Activated CD4-positive, alpha-beta T cell treated with anti-CD3 and anti-CD28 coated beads for 36 hours (primary cell): Measurements from ENCODE around the gene SNCAIP. TPM values are rescaled to one million over a fixed set of nuclear protein-coding genes. Genes with fewer than 3 reads are reported as not detected.

Experiments used
- ATAC-seq: fragments of 200-7000 bp; cut with Tn5 transposase; one replicate; pipeline ENCODE4 v1.10.0; 2021; ENCODE audit warnings: mild to moderate bottlenecking, moderate library complexity
- CTCF ChIA-PET: fragments of 350-600 bp; sonication (Branson Sonifier 250); formaldehyde crosslinking; loops from one replicate; lab custom pipeline; 2021; ENCODE audit warnings: antibody characterized with exemption; lab: Charles Lee
- POLR2A ChIA-PET: fragments of 350-600 bp; sonication (Branson Sonifier 250); formaldehyde crosslinking; loops from one replicate; lab custom pipeline; 2021; ENCODE audit warnings: antibody characterized with exemption, inconsistent platforms; lab: Charles Lee
- DNase-seq: peaks from one replicate; pipeline ENCODE4 v3.0.0-alpha.2; 2020
- H3K27ac Mint-ChIP-seq: one replicate; pipeline ENCODE4 v1.8.0; 2021; ENCODE audit warnings: mixed read lengths
- H3K27me3 Mint-ChIP-seq: one replicate; pipeline ENCODE4 v1.8.0; 2021; ENCODE audit warnings: mixed read lengths
- H3K36me3 Mint-ChIP-seq: one replicate; pipeline ENCODE4 v1.8.0; 2021; ENCODE audit warnings: low read depth, mixed read lengths
- H3K4me1 Mint-ChIP-seq: one replicate; pipeline ENCODE4 v1.8.0; 2021; ENCODE audit warnings: mixed read lengths
- H3K4me3 Mint-ChIP-seq: one replicate; pipeline ENCODE4 v1.8.0; 2021; ENCODE audit warnings: mild to moderate bottlenecking, moderate library complexity, mixed read lengths
- H3K9me3 Mint-ChIP-seq: one replicate; pipeline ENCODE4 v1.8.0; 2021; ENCODE audit warnings: low read depth, mixed read lengths
- intact Hi-C, 2 experiments: fragments of 100-400 bp; cut with DNase I in 1 of 2; cut with micrococcal nuclease in 1 of 2; formaldehyde crosslinking; loops; one replicate each; pipeline versions ENCODE4 v1.14.2 to v1.15.1; 2022 to 2024; cut with DNase I, micrococcal nuclease
- total RNA-seq, 2 experiments: library from RNA; stranded (reverse); gene quantifications; one replicate each; pipeline ENCODE4 v1.2.3, GENCODE V29; 2021

The SNCAIP gene
- total RNA-seq, 2 experiments from 2014 or later, result not detected

- H3K4me1 Mint-ChIP-seq, result peaks cover 5% of the 10 kb centered on the region
- no peak for ATAC-seq
- no peak for DNase-seq
- ChIA-PET POLR2A (no interaction called here), CTCF (no interaction called here)
- no peaks in the 10 kb centered on the region for H3K9me3 Mint-ChIP-seq
- H3K27ac Mint-ChIP-seq, result no peak overlapping the region
- peaks cover 29% of the 10 kb centered on the region for H3K27me3 Mint-ChIP-seq
- intact Hi-C loops, result loop anchor here in 1 of 2 experiments (10.0 kb wide), 1 partner anchor 778 kb away; no protein-coding TSS in a partner anchor
- no peak overlapping the region for H3K4me3 Mint-ChIP-seq
- no peaks in the 10 kb centered on the region for H3K36me3 Mint-ChIP-seq
These were observed 4.6 kb downstream of the SNCAIP start for GRCh38 chr5:122316656-122317055.

GRCh38 chr5:122319897-122320296 is 7.9 kb downstream of the SNCAIP start:
- peaks cover 10% of the 10 kb centered on the region for H3K27me3 Mint-ChIP-seq
- DNase-seq, result no peak
- intact Hi-C loops, result loop anchor here in 1 of 2 experiments (10.0 kb wide), 1 partner anchor 775 kb away; no protein-coding TSS in a partner anchor
- CTCF ChIA-PET, result no interaction called here
- POLR2A ChIA-PET, result no interaction called here
- H3K4me3 Mint-ChIP-seq, result no peak overlapping the region
- no peak overlapping the region for H3K27ac Mint-ChIP-seq
- H3K36me3 Mint-ChIP-seq, result no peaks in the 10 kb centered on the region
- no peak for ATAC-seq
- no peaks in the 10 kb centered on the region for H3K4me1 Mint-ChIP-seq
- no peaks in the 10 kb centered on the region for H3K9me3 Mint-ChIP-seq

GRCh38 chr5:122321921-122322320 is 9.9 kb downstream of the SNCAIP start:
- intact Hi-C loops, result no loop called here
- no peaks in the 10 kb centered on the region for H3K4me1 Mint-ChIP-seq
- ATAC-seq, result no peak
- no peaks in the 10 kb centered on the region for H3K9me3 Mint-ChIP-seq
- DNase-seq, result no peak
- POLR2A ChIA-PET, result no interaction called here
- no peak overlapping the region for H3K27ac Mint-ChIP-seq
- CTCF ChIA-PET, result no interaction called here
- H3K27me3 Mint-ChIP-seq, result peaks cover 2% of the 10 kb centered on the region
- H3K4me3 Mint-ChIP-seq, result no peak overlapping the region
- H3K36me3 Mint-ChIP-seq, result no peaks in the 10 kb centered on the region

GRCh38 chr5:122322801-122323548 is 10.9 kb downstream of the SNCAIP start:
- DNase-seq, result no peak
- Mint-ChIP-seq H3K4me1 (no peaks in the 10 kb centered on the region), H3K27me3 (peaks cover 2% of the 10 kb centered on the region), H3K27ac (no peak overlapping the region), H3K4me3 (no peak overlapping the region), H3K9me3 (no peaks in the 10 kb centered on the region), H3K36me3 (no peaks in the 10 kb centered on the region)
- ChIA-PET POLR2A (no interaction called here), CTCF (no interaction called here)
- ATAC-seq, result no peak
- intact Hi-C loops, result no loop called here

- Mint-ChIP-seq H3K4me3 (no peak overlapping the region), H3K4me1 (no peaks in the 10 kb centered on the region), H3K27me3 (peaks cover 2% of the 10 kb centered on the region), H3K9me3 (no peaks in the 10 kb centered on the region), H3K27ac (no peak overlapping the region), H3K36me3 (no peaks in the 10 kb centered on the region)
- DNase-seq, result no peak
- ChIA-PET CTCF (no interaction called here), POLR2A (no interaction called here)
- intact Hi-C loops, result no loop called here
- no peak for ATAC-seq
These were observed 11.7 kb downstream of the SNCAIP start for GRCh38 chr5:122323738-122324137.

- DNase-seq, result no peak
- no peaks in the 10 kb centered on the region for H3K36me3 Mint-ChIP-seq
- CTCF ChIA-PET, result no interaction called here
- no peaks in the 10 kb centered on the region for H3K9me3 Mint-ChIP-seq
- H3K27me3 Mint-ChIP-seq, result peaks cover 5% of the 10 kb centered on the region
- no peak overlapping the region for H3K27ac Mint-ChIP-seq
- POLR2A ChIA-PET, result no interaction called here
- H3K4me3 Mint-ChIP-seq, result no peak overlapping the region
- no peak for ATAC-seq
- H3K4me1 Mint-ChIP-seq, result no peaks in the 10 kb centered on the region
- intact Hi-C loops, result no loop called here
These were observed 15.1 kb downstream of the SNCAIP start for GRCh38 chr5:122327110-122327509.

GRCh38 chr5:122330881-122331280 is 18.8 kb downstream of the SNCAIP start:
- Mint-ChIP-seq H3K27ac (no peak overlapping the region), H3K27me3 (peaks cover 3% of the 10 kb centered on the region), H3K9me3 (no peaks in the 10 kb centered on the region), H3K4me3 (no peak overlapping the region), H3K36me3 (no peaks in the 10 kb centered on the region), H3K4me1 (no peaks in the 10 kb centered on the region)
- intact Hi-C loops, result no loop called here
- no peak for ATAC-seq
- POLR2A ChIA-PET, result no interaction called here
- no peak for DNase-seq
- CTCF ChIA-PET, result no interaction called here

GRCh38 chr5:122332599-122333555 is 20.8 kb downstream of the SNCAIP start:
- CTCF ChIA-PET, result no interaction called here
- ATAC-seq, result no peak
- peaks cover 3% of the 10 kb centered on the region for H3K27me3 Mint-ChIP-seq

GRCh38 chr5:122333564-122333963 is 21.5 kb downstream of the SNCAIP start:
- H3K9me3 Mint-ChIP-seq, result no peaks in the 10 kb centered on the region
- no peaks in the 10 kb centered on the region for H3K36me3 Mint-ChIP-seq
- ChIA-PET CTCF (no interaction called here), POLR2A (no interaction called here)
- intact Hi-C loops, result no loop called here
- no peak overlapping the region for H3K27ac Mint-ChIP-seq
- peaks cover 3% of the 10 kb centered on the region for H3K27me3 Mint-ChIP-seq
- ATAC-seq, result no peak
- no peak for DNase-seq
- H3K4me3 Mint-ChIP-seq, result no peak overlapping the region
- H3K4me1 Mint-ChIP-seq, result no peaks in the 10 kb centered on the region

More at GRCh38 chr5:122332599-122333555, 20.8 kb downstream of the SNCAIP start:
- Mint-ChIP-seq H3K27ac (no peak overlapping the region), H3K4me1 (no peaks in the 10 kb centered on the region), H3K36me3 (no peaks in the 10 kb centered on the region), H3K4me3 (no peak overlapping the region), H3K9me3 (no peaks in the 10 kb centered on the region)
- no peak for DNase-seq
- intact Hi-C loops, result no loop called here
- POLR2A ChIA-PET, result no interaction called here

GRCh38 chr5:122339591-122339990 is 27.6 kb downstream of the SNCAIP start:
- intact Hi-C loops, result no loop called here
- no peaks in the 10 kb centered on the region for H3K27me3 Mint-ChIP-seq
- H3K36me3 Mint-ChIP-seq, result no peaks in the 10 kb centered on the region
- POLR2A ChIA-PET, result no interaction called here
- no peak overlapping the region for H3K27ac Mint-ChIP-seq
- H3K9me3 Mint-ChIP-seq, result no peaks in the 10 kb centered on the region
- CTCF ChIA-PET, result interaction anchor here (0.8 kb wide), 1 partner anchor 20 kb away, joined by 3 read pairs; no protein-coding TSS in a partner anchor
- no peak overlapping the region for H3K4me3 Mint-ChIP-seq
- no peak for ATAC-seq
- DNase-seq, result no peak
- H3K4me1 Mint-ChIP-seq, result no peaks in the 10 kb centered on the region

- H3K27me3 Mint-ChIP-seq, result no peaks in the 10 kb centered on the region
- intact Hi-C loops, result no loop called here
- no peaks in the 10 kb centered on the region for H3K9me3 Mint-ChIP-seq
- no peak overlapping the region for H3K27ac Mint-ChIP-seq
- H3K4me3 Mint-ChIP-seq, result no peak overlapping the region
- no peaks in the 10 kb centered on the region for H3K36me3 Mint-ChIP-seq
- CTCF ChIA-PET, result no interaction called here
- ATAC-seq, result no peak
- POLR2A ChIA-PET, result no interaction called here
- H3K4me1 Mint-ChIP-seq, result no peaks in the 10 kb centered on the region
- no peak for DNase-seq
These were observed 29.1 kb downstream of the SNCAIP start for GRCh38 chr5:122341087-122341486.
